Umbilical cord (tissue), 2 donors: Measurements from ENCODE around the gene SEMA6A. TPM values are rescaled to one million over a fixed set of nuclear protein-coding genes. Genes with fewer than 3 reads are reported as not detected.
A peak's percentile ranks its signal among the peaks of the same experiment; 100 is the strongest.
"Not testable (repeated sequence)": the region's sequence is repeated elsewhere in the genome, so short reads cannot be mapped to it uniquely, and the experiment has no call there.

Experiments used
- DNase-seq: peaks from one replicate; pipeline ENCODE4 v3.0.0-alpha.2; 2015; ENCODE audit warnings: low spot score
- total RNA-seq: library from RNA; depleted of rRNA; stranded (reverse); fragments of >200 nt; gene quantifications from one replicate; pipeline ENCODE4 v1.2.3, GENCODE V29; 2014; ENCODE audit warnings: low replicate concordance; ENCODE audit not compliant: insufficient read depth

Gene SEMA6A
- total RNA-seq, 1 donor from 2014 or later, result 34.7 TPM

- no peak for DNase-seq
These were observed 50.3 kb downstream of the SEMA6A start for GRCh38 chr5:116524051-116524904.

DNA sequence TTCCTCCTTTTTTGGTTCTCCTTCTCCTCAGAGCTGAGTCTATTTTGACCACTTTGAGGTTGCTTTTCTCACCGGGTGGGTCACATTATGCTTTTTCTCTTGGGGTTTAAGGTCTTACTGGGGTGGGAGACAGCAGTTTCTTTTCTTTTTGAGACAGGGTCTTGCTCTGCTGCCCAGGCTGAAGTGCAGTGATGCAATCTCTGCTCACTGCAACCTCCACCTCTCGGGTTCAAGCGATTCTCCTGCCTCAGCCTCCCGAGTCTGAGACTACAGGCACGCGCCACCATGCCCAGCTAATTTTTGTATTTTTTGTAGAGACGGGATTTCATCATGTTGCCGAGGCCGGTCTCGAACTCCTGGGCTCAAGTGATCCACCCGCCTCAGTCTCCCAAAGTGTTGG, 51.4 kb downstream of the SEMA6A start:
- DNase-seq, result not testable (repeated sequence)

DNA sequence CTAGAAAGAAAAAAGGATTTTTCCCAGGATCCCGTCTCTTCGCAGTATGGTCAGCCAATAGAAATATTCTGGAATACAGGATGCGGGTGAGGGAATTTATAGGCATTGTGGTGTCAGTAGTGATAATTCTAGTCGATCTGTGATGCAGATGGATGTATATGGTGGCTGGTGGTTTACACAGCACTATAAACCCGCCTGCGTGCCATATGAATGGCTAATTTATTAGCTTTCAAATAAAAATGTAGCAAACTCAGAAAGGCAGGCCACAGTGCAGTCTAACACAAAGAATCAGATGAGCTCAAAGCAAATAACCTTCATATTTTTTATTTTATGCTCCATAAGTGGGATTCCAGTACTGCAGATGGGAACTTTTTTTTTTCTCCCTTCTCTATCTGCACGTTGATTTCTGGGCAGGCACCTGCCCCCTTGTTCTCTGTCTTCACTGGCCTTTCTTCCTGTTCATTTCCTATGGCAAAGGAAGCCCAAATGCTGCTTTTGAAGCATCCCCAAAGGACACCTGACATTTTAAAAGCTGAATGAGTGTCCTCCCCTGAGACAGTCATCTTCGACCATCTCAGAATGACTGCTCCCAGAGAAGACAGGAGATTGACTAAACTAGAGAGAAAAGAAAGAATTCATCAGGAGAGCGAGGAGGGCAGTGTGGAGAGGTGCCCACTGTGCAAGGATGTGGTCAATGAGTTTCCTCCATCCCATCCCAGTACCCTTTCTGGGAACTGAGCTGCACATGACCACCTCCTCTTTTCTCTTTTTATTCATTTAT, 52.1 kb downstream of the SEMA6A start:
- no peak for DNase-seq

DNA sequence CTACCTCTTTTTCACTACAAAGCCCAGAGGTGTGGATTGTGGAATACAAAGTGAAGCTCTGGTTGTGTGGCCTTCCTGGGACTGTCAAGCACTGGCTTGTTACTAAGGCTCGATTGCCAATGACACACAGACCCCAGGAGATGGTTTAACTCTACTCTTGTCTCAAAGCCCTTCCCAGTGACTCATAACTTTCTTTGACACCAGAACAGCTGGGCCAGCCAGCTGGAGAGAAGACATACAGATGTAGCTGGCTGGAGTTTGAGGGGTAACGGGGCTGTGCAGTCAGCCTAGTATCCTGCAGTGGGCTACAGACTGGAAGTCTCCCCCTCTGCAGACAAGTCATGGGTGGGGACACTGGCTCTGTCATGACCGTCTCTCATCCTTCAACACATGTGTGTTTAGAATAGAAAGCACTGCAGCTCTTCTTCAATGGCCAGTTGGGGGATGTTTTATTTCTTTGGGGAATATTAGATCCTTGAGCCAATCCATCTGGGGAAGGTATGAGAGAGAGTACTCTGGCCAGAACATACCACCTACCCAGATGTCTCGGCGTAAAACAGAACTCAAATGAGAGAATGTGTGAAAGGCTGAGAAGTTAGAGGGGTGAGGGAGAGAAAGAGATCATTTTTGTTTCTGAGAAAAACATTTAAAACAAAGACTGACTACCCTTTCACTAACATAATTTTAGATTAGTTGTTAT, 53.3 kb downstream of the SEMA6A start:
- DNase-seq, result no peak

DNA sequence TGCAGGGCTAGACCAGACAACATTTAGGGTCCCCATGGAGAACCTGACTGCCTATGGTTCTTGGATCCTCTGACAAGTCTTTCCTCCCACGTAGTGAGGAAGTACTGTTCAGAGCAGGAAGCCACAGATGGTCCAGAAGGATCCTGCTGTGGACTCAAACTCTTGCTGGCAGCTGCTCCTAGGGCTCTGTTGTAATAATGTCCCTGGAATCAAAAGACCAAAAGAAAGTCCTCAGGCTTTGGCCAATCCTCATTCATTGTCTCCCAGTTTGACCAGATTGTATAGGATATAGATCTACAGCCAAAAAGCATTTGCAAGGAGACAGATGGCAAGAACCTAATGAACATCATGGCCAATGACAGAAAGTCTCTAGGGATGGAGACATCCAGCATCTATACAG, 53.9 kb downstream of the SEMA6A start:
- no peak for DNase-seq

- DNase-seq, result no peak
These were observed 56.2 kb downstream of the SEMA6A start for GRCh38 chr5:116518423-116518822.

GRCh38 chr5:116517488-116517887, 57.1 kb downstream of the SEMA6A start:
- DNase-seq, result no peak

- no peak for DNase-seq
These were observed 58.6 kb downstream of the SEMA6A start for GRCh38 chr5:116516021-116516420.

DNA sequence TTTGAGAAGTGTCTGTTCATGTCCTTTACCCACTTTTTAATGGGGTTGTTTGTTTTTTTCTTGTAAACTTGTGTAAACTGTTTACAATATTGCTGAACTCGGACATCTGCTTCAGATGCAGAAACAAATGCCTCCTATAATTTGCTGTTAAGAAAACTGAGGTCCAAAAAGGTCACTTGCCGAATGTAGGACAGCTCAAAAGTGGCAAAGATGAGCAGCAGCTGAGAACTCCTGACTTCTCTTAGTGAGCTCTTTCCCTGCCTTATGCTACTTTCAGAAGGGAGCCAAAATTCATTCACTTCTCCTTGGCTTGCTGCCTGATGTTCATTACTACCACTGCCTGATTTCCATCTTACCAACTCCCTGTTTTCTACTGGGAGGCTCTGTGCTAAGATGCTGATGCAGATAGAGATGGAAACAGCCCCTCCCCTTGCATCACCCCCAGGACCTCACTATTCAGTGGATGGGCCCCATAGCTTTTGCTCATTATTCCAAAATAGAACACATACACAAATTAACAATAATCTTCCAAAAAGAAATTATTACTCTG, 60.1 kb downstream of the SEMA6A start:
- DNase-seq, result no peak

DNA sequence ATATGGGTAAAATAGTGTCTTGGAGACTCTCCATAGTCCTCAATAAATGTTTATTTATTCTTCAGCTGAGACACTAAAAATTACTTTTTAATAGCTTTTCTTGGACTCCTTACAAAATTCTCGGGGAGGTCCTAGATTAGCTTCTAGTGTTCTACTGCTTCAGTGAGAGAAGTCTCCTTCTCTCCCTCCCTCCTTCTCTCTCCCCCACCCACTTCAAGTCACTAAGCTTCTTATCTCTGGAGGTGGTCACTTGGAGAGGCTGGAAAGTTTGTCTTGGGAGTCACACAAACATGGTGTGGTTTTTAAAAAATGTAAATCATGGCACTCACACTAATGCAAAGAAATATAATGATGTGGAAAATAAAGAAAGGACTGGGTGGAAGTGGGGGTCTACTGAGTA, 64.1 kb downstream of the SEMA6A start:
- no peak for DNase-seq

- no peak for DNase-seq
These were observed 65.0 kb downstream of the SEMA6A start for GRCh38 chr5:116509483-116510244.

DNA sequence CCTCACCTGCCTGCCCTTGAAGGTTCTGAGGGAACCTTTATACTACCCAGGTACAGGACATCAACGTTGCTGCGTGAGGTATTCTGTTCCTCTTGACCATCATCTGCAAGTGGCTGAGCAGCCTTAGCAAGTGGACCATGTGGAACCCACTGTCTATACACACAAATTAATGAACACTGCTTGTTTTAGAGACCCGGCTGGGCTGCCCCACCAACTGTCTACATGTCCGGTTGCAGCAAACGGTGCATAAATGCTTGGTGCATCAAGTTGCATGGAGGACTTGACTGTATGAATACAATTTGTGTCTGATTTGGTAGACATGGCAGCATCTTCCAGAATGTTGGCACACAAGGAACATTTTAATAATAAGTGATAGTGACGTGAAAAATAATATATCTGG, 65.8 kb downstream of the SEMA6A start:
- no peak for DNase-seq

DNA sequence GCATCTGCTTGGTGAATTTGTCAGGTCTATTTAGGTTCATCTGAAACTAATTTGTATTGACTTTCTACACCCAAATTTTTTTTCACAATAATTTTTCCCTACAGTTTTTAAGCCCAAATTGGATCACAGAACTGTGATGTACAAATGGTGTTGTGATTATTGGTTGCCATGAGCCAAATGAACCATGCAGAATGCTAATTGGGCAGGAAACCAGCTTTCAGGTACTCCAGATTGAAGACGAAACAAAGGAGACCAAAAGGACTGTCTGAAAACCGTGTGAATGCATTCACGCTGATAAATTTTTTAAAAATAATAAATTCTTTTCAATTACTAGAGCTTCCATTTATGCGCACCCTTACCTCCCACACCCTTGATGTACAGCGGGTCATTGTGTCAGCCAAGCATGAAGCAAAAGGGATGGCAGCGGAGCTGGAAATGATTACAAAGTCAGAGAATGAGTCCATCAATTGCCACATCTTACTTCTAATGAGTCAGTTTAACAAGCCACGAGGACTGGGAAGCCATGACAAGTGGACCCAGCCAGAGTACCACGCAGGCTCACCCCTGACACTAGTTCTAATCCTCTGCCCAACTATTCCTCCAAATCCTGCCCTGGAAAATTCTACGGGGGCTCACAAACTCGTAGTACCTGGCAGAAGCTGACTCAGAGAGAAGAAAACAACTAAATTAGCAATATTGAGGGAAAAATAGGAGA, 66.5 kb downstream of the SEMA6A start:
- no peak for DNase-seq

DNA sequence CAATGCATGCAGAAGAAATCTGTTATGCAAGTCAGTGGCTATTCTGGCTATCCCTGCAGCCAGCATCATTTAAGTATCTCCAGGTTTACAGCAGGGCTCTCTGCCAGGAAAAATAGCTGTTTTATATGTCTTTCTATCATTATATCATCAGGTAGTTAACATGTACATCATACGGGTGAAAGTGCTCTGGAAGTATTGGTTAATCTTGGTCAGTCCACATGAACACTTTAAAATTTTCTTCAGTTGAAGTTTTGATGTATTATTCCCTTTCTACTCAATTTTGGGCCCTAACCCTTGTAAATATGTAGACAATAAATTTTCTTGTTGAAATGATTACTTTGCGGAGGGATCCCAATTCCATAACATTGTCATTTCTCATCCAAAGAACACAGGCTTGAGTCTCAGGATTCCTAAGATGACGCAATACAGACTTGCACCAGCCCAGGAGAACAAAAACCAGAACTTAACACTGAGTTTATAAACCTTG, 67.5 kb downstream of the SEMA6A start:
- peak; percentile 84 for DNase-seq

DNA sequence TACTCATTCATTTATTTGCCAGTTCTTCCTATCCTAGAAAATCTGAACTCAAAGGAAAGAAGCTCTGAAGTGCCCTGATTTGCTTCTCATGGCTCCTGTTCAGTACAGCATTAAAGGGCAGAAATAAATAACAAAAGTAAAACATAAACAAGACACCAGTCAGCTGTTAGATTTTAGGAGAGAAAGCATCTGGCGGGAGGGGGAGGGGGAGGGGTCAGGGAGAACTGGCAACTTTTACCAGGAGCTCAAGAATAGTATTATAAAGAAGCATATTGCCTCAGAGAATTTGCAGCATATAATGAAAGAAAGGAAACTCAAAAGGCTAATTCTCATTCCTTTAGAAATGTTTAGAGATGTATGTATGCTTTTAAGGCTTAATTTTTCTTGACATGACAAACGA, 68.1 kb downstream of the SEMA6A start:
- DNase-seq, result peak; percentile 77

DNA sequence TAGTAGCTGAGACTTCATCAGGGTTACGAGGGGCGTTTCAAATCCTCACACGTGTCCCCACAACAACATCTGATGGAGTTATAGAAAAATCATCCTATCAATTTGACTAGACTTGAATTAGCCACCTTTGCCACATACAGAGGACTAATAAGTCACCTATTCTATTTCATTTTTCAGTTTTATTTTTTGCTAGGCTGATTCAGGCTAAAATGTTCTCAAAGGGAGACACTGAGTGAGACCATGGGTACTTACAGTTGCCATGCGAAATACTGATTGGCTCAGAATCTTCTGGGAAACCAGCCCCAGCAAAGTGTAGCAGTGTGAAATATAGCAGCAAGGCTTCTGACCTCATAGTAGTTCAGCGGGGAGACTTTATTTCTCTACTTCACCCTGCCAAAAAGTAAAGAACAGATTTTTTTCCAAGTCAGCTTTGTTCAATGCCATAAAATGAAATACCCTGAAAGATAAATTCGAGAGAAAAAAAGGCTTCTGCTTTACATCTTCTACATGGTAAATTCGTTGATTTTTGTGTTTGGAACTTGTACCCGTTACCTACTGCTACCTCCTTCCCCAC, 69.9 kb downstream of the SEMA6A start:
- DNase-seq, result peak; percentile 92

GRCh38 chr5:116502616-116503015, 72.0 kb downstream of the SEMA6A start:
- peak; percentile 96 for DNase-seq

DNA sequence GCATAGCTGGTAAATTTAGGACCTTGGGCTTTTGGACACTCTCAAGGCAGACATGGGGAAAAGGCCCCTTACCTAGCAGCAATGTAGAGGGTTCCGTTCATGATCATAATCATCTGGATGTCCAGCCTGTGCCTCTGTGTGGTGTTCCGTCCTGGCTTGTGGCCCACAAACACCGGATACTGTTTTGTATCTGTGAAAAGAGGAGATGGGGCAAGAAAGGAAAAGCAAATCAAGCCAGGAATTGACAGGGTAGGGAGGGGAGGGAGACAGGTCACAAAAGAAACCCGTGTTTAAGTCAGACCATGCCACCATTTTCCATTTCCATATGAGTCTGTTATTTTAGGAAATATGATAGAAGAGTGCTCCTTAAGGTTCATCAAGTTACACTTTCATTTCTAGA, 72.5 kb downstream of the SEMA6A start:
- DNase-seq, result no peak

DNA sequence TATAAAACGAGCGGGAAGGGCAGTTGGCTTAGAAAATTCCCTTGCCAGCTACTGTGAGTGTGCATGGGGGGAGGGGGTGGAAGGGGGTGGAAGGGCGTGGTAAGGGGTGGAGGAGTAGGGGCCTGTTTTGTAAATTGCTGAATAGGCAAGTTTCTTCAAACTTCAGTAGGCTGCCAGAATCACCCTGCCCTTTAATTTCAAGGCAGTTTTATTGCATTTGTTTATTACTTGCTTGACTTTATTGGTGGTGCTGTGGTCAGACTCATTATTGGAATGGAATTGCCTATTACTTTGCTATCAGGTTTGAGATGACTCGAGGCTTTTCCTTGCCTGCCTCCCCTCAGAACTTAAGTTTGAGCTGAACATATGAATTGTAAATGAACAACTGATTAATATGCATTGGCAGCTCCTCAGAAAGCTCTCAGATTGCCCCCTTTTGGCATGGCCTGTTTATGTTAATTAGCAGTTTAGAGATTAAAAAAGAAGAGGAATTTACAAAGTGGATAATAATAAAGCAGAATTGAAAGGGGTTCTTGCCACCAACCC, 76.0 kb downstream of the SEMA6A start:
- no peak for DNase-seq

- no peak for DNase-seq
These were observed 77.0 kb downstream of the SEMA6A start for GRCh38 chr5:116497631-116498030.
